ENCODE results near the gene TUBB4B.
"Not testable (repeated sequence)": the region's sequence is repeated elsewhere in the genome, so short reads cannot be mapped to it uniquely, and the experiment has no call there.

The TUBB4B gene

DNA sequence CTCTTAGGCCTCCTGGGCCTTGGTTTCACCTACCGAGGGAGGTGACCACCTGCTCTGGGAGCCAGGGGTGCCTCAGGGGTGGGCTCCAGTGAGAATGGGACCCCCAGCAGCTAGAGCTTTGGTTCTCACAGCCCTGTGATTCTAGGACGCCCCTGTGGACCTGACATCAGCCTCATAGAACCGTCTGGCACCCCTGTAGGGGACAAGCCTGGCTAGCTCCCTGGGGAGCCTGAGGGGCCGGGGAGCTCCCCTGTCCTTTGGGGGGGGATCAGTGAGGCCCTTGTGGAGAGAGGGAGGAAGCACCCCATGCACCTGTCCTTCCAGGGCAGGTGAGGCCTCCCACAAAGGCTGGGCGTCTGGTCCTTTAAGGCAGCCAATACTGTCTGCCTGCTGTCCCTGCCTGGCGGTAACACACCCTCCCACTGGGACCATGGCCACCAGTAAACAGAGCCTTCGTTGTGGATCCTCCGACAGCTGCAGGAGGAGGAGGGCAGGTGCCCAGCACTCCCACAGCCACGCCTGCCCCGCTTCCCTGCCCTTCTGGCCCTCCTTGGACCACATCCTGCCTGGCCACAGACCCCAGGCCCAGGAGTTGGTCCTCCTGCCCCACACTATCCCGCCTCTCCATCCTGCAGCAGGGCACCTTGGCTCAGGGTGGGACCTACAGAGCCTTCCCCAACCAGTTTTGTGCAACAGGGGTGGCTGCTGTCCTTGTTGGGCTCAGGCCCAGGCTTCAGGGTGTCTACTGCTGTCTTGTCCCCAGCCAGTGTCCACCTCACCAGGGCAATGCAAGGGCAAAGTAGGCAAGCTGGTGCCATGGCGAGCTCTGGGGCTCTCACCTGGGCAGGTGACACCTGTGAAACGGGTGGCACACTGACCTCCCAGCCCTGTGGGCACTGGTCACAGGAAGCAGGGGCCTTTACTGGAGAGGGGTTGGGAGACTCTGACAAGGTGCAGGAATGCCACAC is 3.0 kb upstream of the TUBB4B start:
- no peak for DNase-seq

DNA sequence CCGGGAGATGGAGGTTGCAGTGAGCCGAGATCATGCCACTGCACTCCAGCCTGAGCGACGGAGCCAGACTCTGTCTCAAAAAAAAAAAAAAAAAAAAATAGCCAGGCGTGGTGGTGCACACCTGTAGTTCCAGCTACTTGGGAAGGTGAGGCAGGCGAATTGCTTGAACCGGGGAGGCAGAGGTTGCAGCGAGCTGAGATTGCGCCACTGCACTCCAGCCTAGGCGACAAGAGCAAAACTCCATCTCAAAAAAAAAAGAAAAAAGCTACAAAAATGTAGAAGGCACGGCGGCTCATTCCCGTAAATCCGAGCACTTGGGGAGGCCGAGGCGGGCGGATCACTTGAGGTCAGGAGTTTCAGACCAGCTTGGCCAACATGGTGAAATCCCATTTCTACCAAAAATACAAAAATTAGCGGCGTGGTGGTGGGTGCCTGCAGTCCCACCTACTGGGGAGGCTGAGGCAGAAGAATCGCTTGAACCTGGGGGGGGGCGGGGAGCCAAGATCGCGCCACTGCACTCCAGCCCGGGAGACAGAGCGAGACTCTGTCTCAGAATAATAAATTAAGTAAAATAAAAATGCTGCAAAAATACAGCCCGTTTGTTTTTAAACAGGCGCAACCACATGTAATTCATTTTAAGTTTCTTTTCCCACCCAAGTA is 1.4 kb upstream of the TUBB4B start:
- DNase-seq: not testable (repeated sequence)

DNA sequence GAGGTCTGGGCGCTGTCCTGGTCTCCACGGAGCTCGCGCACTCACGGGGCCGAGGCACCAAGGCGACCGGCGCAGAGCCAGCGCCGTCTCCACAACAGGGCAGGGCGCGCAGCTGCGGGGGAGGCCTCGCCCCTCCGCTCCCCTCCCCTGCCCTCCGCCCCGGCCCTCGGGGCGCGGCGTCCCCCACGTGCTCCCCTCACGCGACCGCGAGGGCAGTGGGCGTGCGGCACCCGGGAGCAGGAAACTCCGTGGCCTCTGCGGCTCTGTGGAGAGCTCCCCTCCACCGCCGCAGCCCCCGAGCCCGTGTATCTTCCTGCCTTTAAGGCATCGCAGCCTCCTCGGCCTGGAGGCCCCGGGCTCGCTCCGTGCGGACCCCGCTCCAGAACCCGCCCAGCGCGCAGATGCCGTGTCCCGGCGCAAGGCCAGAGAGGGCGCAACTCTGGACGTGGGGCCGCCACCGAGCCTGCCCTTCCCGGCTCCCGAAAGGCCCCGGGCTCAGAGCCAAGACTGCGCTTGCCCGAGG is 708 bp upstream of the TUBB4B start:
- no peak for DNase-seq

DNA sequence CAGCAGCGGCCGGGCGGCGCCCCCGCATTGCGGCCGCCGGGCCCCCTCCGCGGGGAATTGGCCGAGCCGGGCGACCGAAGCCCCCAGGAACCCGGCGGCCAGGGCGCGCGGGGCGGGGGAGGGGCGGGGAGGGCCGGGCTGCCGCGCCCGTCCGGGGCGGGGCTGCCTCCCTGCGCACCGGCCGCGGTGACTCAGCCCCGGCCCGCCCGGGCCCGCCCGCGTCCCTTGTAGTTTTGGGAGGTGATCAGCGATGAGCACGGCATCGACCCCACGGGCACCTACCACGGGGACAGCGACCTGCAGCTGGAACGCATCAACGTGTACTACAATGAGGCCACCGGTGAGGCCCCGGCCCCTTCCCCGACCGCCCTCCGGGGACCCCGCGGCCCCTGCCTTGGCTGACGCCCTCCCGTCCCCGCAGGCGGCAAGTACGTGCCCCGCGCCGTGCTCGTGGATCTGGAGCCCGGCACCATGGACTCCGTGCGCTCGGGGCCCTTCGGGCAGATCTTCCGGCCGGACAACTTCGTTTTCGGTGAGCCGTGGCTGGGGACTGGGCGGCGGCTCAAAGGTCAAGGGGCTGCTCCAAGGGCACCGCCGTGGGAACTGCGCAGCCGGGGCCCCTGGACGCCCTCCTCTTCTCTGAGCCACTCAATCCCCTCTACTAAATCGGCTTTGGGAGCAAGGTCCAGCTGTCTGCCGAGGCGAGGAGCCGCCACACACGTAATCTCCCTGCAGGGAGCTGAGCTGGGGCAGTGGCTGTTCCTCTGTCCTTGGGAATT is 592 bp downstream of the TUBB4B start:
- DNase-seq: no peak

DNA sequence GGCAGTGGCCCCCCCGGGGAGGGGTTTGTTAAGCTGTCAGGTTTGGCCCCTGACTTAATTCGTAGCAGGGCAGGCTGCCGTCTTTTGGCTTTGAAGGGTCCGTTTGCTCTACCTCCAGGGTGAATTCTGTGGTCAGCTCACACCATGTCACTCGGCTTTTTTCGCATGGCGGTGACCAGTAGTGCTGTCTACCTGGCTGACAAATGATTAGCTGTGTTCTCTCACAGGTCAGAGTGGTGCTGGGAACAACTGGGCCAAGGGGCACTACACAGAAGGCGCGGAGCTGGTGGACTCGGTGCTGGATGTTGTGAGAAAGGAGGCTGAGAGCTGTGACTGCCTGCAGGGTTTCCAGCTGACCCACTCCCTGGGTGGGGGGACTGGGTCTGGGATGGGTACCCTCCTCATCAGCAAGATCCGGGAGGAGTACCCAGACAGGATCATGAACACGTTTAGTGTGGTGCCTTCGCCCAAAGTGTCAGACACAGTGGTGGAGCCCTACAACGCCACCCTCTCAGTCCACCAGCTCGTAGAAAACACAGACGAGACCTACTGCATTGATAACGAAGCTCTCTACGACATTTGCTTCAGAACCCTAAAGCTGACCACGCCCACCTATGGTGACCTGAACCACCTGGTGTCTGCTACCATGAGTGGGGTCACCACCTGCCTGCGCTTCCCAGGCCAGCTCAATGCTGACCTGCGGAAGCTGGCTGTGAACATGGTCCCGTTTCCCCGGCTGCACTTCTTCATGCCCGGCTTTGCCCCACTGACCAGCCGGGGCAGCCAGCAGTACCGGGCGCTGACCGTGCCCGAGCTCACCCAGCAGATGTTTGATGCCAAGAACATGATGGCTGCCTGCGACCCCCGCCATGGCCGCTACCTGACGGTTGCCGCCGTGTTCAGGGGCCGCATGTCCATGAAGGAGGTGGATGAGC is 1.4 kb downstream of the TUBB4B start:
- no peak for DNase-seq

DNA sequence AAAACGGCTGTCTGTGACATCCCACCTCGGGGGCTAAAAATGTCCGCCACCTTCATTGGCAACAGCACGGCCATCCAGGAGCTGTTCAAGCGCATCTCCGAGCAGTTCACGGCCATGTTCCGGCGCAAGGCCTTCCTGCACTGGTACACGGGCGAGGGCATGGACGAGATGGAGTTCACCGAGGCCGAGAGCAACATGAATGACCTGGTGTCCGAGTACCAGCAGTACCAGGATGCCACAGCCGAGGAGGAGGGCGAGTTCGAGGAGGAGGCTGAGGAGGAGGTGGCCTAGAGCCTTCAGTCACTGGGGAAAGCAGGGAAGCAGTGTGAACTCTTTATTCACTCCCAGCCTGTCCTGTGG is 2.2 kb downstream of the TUBB4B start:
- DNase-seq: not testable (repeated sequence)

DNA sequence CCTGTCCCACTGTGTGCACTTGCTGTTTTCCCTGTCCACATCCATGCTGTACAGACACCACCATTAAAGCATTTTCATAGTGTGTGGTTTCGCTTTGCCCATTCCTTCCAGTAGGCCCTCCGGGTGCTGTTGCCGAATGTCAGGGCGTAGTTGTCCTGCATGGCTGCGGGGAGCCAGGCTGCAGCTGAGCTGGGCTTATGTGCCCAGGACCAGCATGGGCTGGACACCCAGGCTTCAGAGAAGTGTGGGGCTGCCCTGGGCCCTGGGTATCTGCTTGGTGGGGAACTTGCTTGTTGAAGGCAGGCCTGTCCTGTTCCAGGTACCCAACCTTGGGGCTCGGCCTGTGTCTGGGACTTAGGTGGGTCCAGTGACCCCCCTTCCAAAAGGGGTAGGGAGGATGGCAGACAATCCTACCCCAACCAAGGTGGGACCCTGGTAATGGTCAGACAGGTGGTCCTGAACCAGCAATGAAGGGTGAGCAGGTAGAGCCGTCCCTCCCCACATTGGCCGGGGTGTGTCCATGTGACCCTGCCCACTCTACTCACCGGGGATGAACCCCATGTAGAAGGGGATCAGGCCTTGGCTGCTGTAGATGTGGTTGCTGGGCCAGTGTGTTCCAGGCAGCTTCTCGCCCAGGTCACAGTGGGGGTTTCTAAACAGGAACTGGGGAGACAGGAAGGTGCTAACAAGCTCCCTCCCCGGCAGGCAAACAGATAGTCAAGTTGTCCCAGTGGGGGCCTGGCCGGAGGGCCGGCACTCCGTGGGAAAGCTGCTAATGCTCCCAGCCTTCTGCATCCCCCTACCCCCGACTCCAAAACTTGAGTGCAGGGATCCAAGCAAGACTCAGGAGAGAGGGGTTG is 2.8 kb downstream of the TUBB4B start:
- no peak for DNase-seq

DNA sequence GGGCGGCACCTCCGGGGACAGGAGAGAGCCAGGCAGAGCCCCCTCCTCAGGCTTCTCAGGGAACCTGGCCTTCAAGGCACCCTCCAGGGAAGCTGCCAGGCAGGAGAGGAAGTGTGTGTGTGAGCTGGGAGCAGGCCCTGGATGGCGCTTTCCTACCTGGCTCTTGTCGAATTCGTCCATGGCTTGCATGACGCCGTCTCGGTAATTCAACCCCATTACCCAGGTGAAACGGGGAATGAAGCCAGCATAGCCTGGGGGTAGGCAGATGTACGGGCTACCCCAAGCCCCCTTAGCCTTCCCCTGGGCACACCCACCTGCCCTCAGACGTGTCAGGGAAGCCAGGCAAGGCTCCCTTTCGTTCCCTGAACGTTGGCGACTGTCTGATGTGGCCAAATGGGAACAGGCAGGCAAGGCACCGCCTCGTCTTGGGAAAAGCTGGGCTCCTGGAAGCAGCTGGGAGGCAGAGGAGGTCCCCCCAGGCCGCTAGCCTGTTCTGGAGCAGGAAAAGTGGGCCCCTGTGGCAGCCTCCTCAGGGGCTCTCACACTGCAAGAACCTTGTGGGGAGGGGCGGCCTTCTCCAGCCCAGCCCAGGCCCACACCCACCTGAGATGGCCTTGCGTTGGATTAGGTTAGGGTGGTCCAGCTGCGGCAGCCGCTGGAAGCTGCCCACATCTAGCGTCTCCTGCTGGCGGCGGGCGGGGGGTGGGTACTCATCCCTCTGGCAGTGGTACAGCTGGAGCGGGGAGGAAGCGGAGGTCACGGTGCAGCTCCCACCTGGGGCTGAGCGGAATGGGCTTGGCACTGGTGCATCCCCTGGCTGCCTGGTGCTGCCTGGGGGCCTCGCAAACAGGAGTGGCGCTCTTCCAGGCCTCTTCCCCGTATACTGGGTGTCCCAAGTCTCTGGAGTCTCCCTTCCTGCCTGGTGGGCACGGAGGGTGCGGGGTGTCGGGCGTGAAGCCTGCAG is 3.7 kb downstream of the TUBB4B start:
- no peak for DNase-seq

DNA sequence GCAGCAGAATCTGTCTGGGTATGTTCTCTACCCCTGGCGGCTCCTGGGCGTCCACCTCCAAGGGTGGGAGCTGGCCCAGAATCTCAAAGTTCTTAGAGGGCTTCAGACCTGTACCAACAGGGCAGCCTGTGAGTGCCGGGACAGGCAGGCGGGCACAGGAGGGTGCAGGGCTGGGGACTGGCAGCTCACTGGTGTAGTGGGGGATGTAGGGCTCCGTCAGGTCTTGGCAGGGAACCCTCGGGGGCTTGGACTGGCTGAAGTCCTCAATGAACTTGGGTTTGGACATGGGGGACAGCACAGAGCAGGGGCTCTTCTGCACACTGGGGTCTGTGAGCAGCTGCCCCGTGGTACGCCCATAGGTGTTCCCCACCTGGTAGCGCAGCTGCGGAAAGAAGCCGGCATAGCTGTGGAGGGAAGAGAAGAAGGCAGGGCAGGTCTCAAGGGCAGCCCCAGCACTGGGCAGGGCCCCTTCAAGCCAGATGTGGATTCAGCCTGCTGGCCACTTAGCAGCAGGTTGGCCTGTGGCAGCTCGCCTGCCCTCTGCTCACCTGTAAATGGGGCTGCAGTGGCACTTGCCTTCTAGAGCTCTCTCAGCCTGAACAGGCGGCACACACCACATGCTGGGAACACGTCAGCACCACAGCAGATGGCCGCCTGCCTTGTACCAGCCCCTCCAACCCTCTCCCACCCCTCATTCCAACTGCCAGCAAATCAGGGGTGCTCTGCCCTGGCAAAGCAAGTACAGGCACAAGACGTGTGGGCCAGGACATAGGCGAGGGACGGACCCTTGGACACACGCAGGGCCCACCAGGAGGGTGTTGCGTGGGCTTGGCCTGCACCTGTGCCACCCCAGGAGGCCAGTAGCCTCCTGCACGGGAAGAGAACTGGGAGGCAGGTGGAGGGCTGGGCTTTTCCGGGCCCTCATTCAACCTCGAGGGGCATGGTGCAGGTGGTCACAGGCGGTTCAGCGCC is 4.6 kb downstream of the TUBB4B start:
- DNase-seq: no peak

DNA sequence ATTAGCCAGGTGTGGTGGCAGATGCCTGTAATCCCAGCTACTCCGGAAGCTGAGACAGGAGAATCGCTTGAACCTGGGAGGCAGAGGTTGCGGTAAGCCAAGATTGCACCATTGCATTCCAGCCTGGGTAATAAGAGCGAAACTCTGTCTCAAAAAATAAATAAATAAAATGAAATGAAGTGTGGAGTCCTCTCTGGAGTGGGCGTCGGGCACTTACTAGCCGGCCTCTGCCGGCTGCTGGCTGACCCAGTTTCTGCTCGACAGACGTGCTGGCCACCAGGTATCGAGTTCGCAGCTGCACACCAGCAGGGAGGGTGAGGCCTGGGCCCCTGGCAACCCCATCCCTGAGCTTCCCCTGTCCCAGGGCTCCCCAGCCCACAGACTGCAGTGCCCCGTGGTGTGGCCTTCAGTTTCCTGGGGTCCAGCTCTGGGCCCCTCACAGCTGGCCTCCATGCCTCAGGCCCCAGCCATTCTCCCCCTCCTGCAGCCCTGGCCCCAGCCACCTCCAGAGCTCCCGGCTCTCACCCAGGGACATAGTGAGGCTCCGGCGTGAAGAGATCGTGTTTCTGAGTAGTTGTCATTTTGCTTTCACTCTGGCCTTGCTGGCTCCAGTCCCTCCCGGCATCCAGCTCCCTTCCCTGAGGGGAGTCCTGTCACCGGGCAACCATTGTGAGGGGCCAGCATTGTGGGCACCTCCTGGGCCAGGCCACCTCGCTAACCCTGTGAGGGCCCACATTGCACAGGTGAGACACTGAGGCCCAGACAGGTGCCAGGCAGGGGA is 6.2 kb downstream of the TUBB4B start:
- DNase-seq: no peak

DNA sequence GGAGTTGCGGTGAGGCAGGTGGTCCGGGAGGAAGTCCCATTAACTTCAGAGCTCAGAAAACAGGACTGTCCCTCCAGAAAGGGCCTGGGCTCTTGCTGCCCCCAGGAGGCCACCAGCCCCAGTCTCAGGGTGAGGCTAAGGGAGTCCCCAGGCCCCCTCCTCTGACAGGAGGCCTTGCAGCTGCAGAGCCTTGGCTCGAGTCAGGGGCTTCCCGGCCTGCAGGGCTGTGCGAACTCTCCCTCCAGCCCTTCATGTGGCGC is 6.8 kb downstream of the TUBB4B start:
- DNase-seq: no peak

DNA sequence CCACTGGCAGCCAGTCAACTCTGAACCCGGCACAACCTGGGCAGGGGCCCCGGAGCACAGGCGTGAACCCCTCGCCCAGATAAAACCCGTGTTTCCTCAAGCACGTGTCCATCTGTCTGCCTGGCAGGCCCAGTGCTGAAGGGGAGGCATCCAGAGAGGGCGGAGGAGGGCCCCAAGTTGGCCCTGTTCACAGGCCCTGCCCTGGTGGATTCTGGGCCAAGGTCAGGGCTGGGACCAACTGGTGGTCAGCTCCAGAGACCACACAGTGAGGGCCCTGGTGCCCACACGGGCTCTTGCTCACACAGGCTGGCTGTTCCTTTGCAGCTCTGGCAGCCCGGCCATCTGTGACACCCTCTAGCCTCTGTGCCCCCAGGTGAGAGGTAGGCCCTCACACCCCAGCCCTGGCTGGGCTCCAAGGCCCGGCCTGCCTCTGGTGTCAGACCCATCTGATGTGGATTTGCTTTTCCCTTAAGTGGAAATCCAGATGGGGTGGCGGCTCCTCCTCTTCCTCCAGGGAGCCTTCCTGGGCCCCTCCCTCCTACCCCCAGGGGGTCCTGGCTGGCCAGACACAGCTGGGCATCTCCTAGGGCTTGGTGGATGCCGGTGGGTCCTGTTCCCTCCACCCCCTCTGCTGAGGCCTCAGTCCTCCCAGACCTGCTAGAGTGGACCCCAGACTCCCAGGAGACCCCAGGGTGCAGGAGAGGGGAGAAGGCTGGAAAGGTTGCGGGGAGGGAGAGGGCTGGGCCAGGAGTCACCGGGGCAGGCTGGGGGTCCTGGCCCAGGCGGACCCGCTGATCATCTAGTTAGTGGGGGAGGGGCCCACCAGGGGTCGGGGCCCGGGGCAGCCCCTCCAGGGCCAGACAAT is 9.5 kb downstream of the TUBB4B start:
- DNase-seq: no peak

DNA sequence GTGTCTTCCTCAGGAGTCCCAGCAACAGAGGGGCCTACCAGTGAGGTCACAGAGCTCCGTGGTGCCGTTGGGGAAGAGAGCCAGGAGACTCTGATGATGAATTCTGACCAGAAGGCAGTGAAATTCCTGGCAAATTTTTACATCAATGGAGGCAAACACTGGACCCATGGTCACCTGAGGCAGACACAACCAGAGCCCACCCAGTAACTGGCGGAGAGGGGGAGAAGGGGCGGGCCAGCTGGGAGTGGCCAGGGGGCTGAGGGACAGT is 10.0 kb downstream of the TUBB4B start, which contains the start of gene STPG3:
STPG3 (plus strand) TSS at position 93 of the 268 bp plus-strand sequence; CDS start at position 94, 1 bp downstream.
- no peak for DNase-seq

DNA sequence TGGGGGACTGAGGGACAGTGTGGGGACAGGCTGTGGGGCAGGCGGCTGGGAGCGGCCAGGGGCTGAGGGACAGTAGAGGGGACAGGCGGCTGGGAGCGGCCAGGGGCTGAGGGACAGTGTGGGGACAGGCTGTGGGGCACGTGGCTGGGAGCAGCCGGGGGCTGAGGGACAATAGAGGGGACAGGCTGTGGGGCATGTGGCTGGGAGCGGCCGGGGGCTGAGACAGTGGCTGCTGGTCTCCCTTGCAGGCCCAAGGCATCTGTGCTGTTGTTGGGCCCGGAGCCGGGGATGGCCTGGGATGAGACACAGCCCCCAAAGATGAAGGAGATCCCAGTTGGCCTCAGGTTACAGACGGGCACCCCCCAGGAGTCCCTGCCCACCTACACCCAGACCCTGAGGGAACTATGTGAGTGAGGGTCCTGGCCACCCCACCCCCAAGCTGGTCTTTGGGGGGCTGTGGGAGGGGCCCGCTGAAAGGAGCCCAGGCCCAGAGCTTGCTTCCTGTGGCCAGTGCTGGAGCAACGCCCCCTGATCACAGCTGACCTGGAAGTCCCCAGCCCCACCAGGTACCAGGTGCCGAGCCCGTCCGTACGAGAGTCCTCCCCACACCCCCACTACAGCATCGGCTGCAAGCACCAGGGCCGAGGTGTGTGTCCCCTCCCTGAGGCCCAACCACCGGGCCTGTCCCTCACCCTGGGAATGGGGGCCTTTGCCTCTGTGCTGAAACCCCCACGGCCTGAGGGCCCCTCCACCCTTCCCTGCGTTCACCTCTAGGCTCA is 10.6 kb downstream of the TUBB4B start:
- DNase-seq: no peak

DNA sequence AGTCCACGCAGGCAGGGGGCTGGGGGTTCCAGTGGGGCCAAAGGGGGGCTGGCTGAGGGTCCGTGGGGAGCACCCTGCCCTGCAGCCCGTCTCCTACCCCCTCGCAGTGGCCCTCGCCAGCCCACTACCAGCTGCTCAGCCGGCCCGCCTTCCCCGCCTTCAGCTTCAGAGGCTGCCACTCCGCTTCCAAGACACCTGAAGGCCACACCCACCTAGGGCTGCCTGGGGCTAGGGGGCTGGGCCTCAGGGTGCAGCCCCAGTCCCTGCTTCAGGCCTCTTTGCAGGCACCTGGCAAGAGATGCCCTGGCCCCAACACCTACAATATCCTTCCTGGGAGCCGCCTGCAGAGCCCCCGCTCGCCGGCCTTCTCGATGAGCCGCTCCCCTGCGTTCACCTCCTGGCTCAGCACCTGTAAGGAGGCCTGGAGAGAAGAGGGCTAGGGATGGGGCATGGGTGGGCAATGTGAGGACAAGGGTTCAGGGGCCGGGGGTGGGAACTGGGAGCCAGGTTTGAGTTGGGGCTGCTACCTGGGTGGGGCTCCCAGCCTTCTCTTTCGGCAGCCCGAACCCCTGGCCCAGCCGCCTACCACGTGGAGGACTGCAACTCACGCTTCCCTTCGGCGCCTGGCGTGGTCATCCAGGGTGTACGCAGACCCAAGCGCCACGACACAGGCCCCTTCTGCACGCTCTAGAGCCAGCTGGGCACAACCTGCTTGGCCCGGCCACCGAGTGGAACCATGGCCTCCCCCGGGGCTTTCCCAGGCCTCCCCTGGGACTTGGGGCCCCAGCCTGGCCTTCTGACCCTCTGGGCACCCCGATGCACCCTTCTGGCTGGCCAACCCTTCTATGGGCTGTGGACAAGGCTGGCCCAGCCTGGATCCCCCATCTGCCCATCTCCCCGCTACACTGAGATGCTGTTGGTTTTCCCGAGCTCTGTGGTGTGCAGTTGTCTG is 11.7 kb downstream of the TUBB4B start:
- no peak for DNase-seq
